K562 (cell line): ENCODE results near the gene ATG10. TPM values are rescaled to one million over a fixed set of nuclear protein-coding genes. Genes with fewer than 3 reads are reported as not detected.
A peak's percentile ranks its signal among the peaks of the same experiment; 100 is the strongest.

Experiments
- ARID3B ChIP-seq: fragments of 250-450 bp; sonication (Bioruptor Pico); IDR thresholded peaks from 2 replicates; pipeline ENCODE4 v1.4.0; 2020; ENCODE audit warnings: borderline replicate concordance
- FOS ChIP-seq: IDR thresholded peaks from 3 replicates; pipeline ENCODE4 v1.6.1; 2011; ENCODE audit not compliant: insufficient read length; ENCODE audit errors: extremely low read depth
- FOXK1 ChIP-seq: sonication (generic); formaldehyde crosslinking; IDR thresholded peaks from 2 replicates; pipeline ENCODE4 v1.8.0; 2022; ENCODE audit warnings: missing genetic modification reagents, mild to moderate bottlenecking, borderline replicate concordance
- HNRNPLL ChIP-seq: fragments of 200-400 bp; formaldehyde crosslinking; IDR thresholded peaks from 2 replicates; pipeline ENCODE4 v1.6.1; 2017; ENCODE audit warnings: low read length, low read depth, mild to moderate bottlenecking; ENCODE audit not compliant: poor library complexity, severe bottlenecking
- KDM4B ChIP-seq, 2 experiments: fragments of 450-650 bp in 1 of 2; sonication (generic) in 1 of 2; IDR thresholded peaks; 2 replicates each; pipeline ENCODE4 v1.6.1; 2016 to 2017; ENCODE audit warnings: borderline replicate concordance in 2 of 2, antibody characterized with exemption in 1 of 2, low read depth in 1 of 2, mild to moderate bottlenecking in 1 of 2
- LCOR ChIP-seq: sonication (generic); formaldehyde crosslinking; IDR thresholded peaks from 2 replicates; pipeline ENCODE4 v1.8.0; 2022; ENCODE audit warnings: mild to moderate bottlenecking, missing genetic modification reagents
- MIER1 ChIP-seq: fragments of 450-650 bp; IDR thresholded peaks from 2 replicates; pipeline ENCODE4 v1.6.1; 2016; ENCODE audit warnings: antibody characterized with exemption, mild to moderate bottlenecking, low read depth
- MYC ChIP-seq, 2 experiments: fragments of 250-450 bp in 1 of 2; sonication (Bioruptor Pico) in 1 of 2; IDR thresholded peaks; 2 replicates each; pipeline versions ENCODE4 v1.5.1 to v1.6.1; 2012 to 2021; ENCODE audit warnings: low read depth in 2 of 2, borderline replicate concordance in 1 of 2, improper control_type of control experiment in 1 of 2, low read length in 1 of 2, mild to moderate bottlenecking in 1 of 2, moderate library complexity in 1 of 2
- PRPF4 ChIP-seq: fragments of 200-400 bp; formaldehyde crosslinking; IDR thresholded peaks from one replicate; pipeline ENCODE4 v1.6.1; 2017; ENCODE audit warnings: low read length, low read depth, mild to moderate bottlenecking; ENCODE audit not compliant: insufficient read depth, poor library complexity, severe bottlenecking
- RAD21 ChIP-seq, 2 experiments: fragments of 250-450 bp in 1 of 2; fragments of 450-650 bp in 1 of 2; sonication (Bioruptor Pico) in 1 of 2; formaldehyde crosslinking in 1 of 2; IDR thresholded peaks in 1 of 2; conservative IDR thresholded peaks in 1 of 2; 2 replicates each; pipeline versions ENCODE4 v1.4.0 to v1.8.0; 2020 to 2022; ENCODE audit warnings: mild to moderate bottlenecking in 2 of 2, moderate library complexity in 1 of 2
- SETDB1 ChIP-seq: IDR thresholded peaks from one replicate; pipeline ENCODE4 v1.6.1; 2012; ENCODE audit warnings: low read length, control low read depth, inconsistent platforms
- SRSF3 ChIP-seq: fragments of 200-400 bp; formaldehyde crosslinking; IDR thresholded peaks from 2 replicates; pipeline ENCODE4 v1.6.1; 2016; ENCODE audit warnings: mild to moderate bottlenecking, low read length, moderate library complexity; ENCODE audit not compliant: insufficient read depth
- TAF7 ChIP-seq: fragments of 450-650 bp; IDR thresholded peaks from 2 replicates; pipeline ENCODE4 v1.6.1; 2016; ENCODE audit warnings: missing genetic modification characterization, missing compliant biosample characterization
- TEAD1 ChIP-seq, 2 experiments: fragments of 450-650 bp in 1 of 2; sonication (generic) in 1 of 2; formaldehyde crosslinking; IDR thresholded peaks; 2 replicates each; pipeline versions ENCODE4 v1.4.0 to v1.8.0; 2020 to 2022; ENCODE audit warnings: mild to moderate bottlenecking in 2 of 2, missing genetic modification reagents in 1 of 2
- USF1 ChIP-seq: sonication (generic); formaldehyde crosslinking; IDR thresholded peaks from 2 replicates; pipeline ENCODE4 v1.9.0; 2022; ENCODE audit warnings: mild to moderate bottlenecking, missing genetic modification reagents
- USF2 ChIP-seq: sonication (generic); formaldehyde crosslinking; IDR thresholded peaks from 2 replicates; pipeline ENCODE4 v1.5.0; 2020; ENCODE audit warnings: missing genetic modification reagents
- ZBTB12 ChIP-seq: fragments of 250-450 bp; sonication (Bioruptor Pico); IDR thresholded peaks from 2 replicates; pipeline ENCODE4 v1.4.0; 2020
- ZBTB17 ChIP-seq: fragments of 450-650 bp; formaldehyde crosslinking; IDR thresholded peaks from 2 replicates; pipeline ENCODE4 v1.4.0; 2020; ENCODE audit warnings: mild to moderate bottlenecking
- ZNF263 ChIP-seq: sonication (generic); formaldehyde crosslinking; IDR thresholded peaks from 2 replicates; pipeline ENCODE4 v1.8.0; 2022; ENCODE audit warnings: mild to moderate bottlenecking, missing genetic modification reagents, borderline replicate concordance
- ZNF311 ChIP-seq: fragments of 250-450 bp; sonication (Bioruptor Pico); IDR thresholded peaks from 2 replicates; pipeline ENCODE4 v1.4.0; 2020; ENCODE audit warnings: mild to moderate bottlenecking, moderate library complexity
- ZNF347 ChIP-seq: fragments of 450-650 bp; formaldehyde crosslinking; IDR thresholded peaks from 2 replicates; pipeline ENCODE4 v1.4.0; 2020; ENCODE audit warnings: low read depth, mild to moderate bottlenecking, moderate library complexity
- ZNF764 ChIP-seq: fragments of 250-450 bp; sonication (Bioruptor Pico); IDR thresholded peaks from 2 replicates; pipeline ENCODE4 v1.4.0; 2020; ENCODE audit warnings: low read depth, mild to moderate bottlenecking, moderate library complexity
- ZNF77 ChIP-seq: fragments of 250-450 bp; sonication (Bioruptor Pico); IDR thresholded peaks from 2 replicates; pipeline ENCODE4 v1.5.0; 2020
- polyA plus RNA-seq, 8 experiments: library from polyadenylated mRNA; depleted of rRNA in 4 of 8; stranded (reverse) in 5 of 8; unstranded in 3 of 8; fragments of >200 nt; fragmentation: Nextera tagmentation in 2 of 8; fragmentation: Illumina TruSeq in 1 of 8; extraction: Ambion mirVana in 2 of 8; extraction: Trizol in 1 of 8; gene quantifications; 2 replicates each; pipeline versions ENCODE4 v1.2.1 to v1.2.3, GENCODE V29; 2011 to 2014; ENCODE audit warnings: inconsistent platforms in 1 of 8, missing spikeins in 1 of 8
- total RNA-seq, 7 experiments: library from RNA; depleted of rRNA in 6 of 7; stranded (reverse); fragments of >200 nt in 6 of 7; fragmentation: Illumina TruSeq in 2 of 7; extraction: Trizol in 2 of 7; gene quantifications; 2 replicates each; pipeline versions ENCODE4 v1.2.1 to v1.2.3, GENCODE V29; 2011 to 2021; ENCODE audit warnings: low replicate concordance in 1 of 7

The ATG10 gene
- total and polyA plus RNA-seq, 9 of the 15 experiments (the other 6 are each of a cell fraction or from before 2014, with no cell fraction given) = 7.0 to 18.8 (median 14.6) TPM

- TF ChIP-seq ARID3B (CRISPR knock-in tag) (no peak), KDM4B (IDR thresholded peaks at IDR 0.05; ENCODE audit: borderline replicate concordance in 2 of 2, low read depth in 1 of 2) (no peak), ZNF263 (CRISPR knock-in tag) (peak; percentile 64; the same call in 1 of the 2 replicates), ZBTB17 (CRISPR knock-in tag) (no peak), ZBTB12 (CRISPR knock-in tag) (no peak), SETDB1 (no peak), ZNF77 (CRISPR knock-in tag) (no peak), SRSF3 (no peak), TAF7 (tag) (peak; percentile 88), MIER1 (no peak), USF1 (CRISPR knock-in tag) (peak; percentile 63), FOS (no peak), ZNF764 (no peak), TEAD1 (CRISPR knock-in tag; IDR thresholded peaks at IDR 0.05) (no peak), FOXK1 (0 out of 2 replicates have a peak, but pooled peaks have one; percentile 14), RAD21 (CRISPR knock-in tag; conservative IDR thresholded peaks at IDR 0.05 in 1 of 2, IDR thresholded peaks at IDR 0.05 in 1 of 2) (no peak), HNRNPLL (peak; percentile 54), LCOR (CRISPR knock-in tag) (peak; percentile 81), MYC (IDR thresholded peaks at IDR 0.05; ENCODE audit: low read depth, low read length) (peak; percentile 95), MYC (CRISPR knock-in tag; IDR thresholded peaks at IDR 0.05; ENCODE audit: borderline replicate concordance, low read depth) (peak; percentile 98), ZNF347 (no peak), USF2 (CRISPR knock-in tag) (peak; percentile 64), PRPF4 (peak; percentile 97), ZNF311 (CRISPR knock-in tag) (no peak)
These were observed 306.3 kb downstream of the ATG10 start, which contains the start of gene RPS23 (continued) for GRCh38 chr5:82277987-82278710.
